H1 (cell line): ENCODE results near the gene CLMP. TPM values are rescaled to one million over a fixed set of nuclear protein-coding genes. Genes with fewer than 3 reads are reported as not detected.

Experiments used
- NANOG ChIP-seq: IDR thresholded peaks from 2 replicates; pipeline ENCODE4 v1.6.1; 2011; ENCODE audit warnings: low read length, low read depth, mild to moderate bottlenecking, inconsistent platforms; ENCODE audit not compliant: insufficient read depth, poor library complexity, severe bottlenecking
- polyA plus RNA-seq, 7 experiments: library from polyadenylated mRNA; depleted of rRNA in 3 of 7; stranded (reverse) in 5 of 7; unstranded in 2 of 7; fragments of >200 nt in 5 of 7; fragments of 200-250 nt in 2 of 7; gene quantifications; 1 replicate in 5 of 7; 2 replicates in 1 of 7; 4 replicates in 1 of 7; pipeline versions ENCODE4 v1.2.1 to v1.2.3, GENCODE V29; 2011 to 2013; ENCODE audit warnings: missing spikeins in 2 of 7, mixed read lengths in 2 of 7
- total RNA-seq: library from RNA; stranded (reverse); fragmentation: NEBNext Ultra II Directional; extraction: Animal tissue kit (Norgen Biotek cat#: 25700); gene quantifications from 2 replicates; pipeline ENCODE4 v1.2.1, GENCODE V29; 2021
- TF ChIP-seq, protein P1 (sequence below): fragments of 300-600 bp; sonication (generic); IDR thresholded peaks from 2 replicates; pipeline ENCODE4 v1.7.1; 2012; ENCODE audit warnings: low read length, moderate library complexity, mild to moderate bottlenecking, inconsistent platforms; ENCODE audit not compliant: insufficient replicate concordance

CLMP gene
- total and polyA plus RNA-seq, 2 of the 8 experiments (the other 6 are each of a cell fraction or from before 2014, with no cell fraction given) = 9.9 to 24.1 TPM

DNA sequence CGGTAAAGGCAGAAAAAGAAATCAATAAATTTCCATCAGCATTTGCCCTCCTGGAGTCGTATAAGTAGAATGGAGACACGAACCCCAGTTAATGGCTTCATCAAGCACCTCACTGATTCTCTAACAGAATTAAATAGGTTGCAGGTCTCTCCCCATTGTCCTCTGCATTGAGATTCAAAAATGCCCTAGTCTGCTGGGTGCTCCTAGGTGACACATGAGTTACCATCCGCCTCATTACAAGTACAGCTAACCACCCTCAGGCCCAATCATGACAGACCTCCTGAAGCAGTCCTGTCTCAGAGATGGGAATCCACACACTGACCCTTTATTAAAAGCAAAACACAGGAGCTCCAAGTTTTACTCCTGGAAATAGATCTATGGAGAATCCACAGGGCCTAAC lies 164.5 kb downstream of the CLMP start (continued):
- TF ChIP-seq, protein P1, sequence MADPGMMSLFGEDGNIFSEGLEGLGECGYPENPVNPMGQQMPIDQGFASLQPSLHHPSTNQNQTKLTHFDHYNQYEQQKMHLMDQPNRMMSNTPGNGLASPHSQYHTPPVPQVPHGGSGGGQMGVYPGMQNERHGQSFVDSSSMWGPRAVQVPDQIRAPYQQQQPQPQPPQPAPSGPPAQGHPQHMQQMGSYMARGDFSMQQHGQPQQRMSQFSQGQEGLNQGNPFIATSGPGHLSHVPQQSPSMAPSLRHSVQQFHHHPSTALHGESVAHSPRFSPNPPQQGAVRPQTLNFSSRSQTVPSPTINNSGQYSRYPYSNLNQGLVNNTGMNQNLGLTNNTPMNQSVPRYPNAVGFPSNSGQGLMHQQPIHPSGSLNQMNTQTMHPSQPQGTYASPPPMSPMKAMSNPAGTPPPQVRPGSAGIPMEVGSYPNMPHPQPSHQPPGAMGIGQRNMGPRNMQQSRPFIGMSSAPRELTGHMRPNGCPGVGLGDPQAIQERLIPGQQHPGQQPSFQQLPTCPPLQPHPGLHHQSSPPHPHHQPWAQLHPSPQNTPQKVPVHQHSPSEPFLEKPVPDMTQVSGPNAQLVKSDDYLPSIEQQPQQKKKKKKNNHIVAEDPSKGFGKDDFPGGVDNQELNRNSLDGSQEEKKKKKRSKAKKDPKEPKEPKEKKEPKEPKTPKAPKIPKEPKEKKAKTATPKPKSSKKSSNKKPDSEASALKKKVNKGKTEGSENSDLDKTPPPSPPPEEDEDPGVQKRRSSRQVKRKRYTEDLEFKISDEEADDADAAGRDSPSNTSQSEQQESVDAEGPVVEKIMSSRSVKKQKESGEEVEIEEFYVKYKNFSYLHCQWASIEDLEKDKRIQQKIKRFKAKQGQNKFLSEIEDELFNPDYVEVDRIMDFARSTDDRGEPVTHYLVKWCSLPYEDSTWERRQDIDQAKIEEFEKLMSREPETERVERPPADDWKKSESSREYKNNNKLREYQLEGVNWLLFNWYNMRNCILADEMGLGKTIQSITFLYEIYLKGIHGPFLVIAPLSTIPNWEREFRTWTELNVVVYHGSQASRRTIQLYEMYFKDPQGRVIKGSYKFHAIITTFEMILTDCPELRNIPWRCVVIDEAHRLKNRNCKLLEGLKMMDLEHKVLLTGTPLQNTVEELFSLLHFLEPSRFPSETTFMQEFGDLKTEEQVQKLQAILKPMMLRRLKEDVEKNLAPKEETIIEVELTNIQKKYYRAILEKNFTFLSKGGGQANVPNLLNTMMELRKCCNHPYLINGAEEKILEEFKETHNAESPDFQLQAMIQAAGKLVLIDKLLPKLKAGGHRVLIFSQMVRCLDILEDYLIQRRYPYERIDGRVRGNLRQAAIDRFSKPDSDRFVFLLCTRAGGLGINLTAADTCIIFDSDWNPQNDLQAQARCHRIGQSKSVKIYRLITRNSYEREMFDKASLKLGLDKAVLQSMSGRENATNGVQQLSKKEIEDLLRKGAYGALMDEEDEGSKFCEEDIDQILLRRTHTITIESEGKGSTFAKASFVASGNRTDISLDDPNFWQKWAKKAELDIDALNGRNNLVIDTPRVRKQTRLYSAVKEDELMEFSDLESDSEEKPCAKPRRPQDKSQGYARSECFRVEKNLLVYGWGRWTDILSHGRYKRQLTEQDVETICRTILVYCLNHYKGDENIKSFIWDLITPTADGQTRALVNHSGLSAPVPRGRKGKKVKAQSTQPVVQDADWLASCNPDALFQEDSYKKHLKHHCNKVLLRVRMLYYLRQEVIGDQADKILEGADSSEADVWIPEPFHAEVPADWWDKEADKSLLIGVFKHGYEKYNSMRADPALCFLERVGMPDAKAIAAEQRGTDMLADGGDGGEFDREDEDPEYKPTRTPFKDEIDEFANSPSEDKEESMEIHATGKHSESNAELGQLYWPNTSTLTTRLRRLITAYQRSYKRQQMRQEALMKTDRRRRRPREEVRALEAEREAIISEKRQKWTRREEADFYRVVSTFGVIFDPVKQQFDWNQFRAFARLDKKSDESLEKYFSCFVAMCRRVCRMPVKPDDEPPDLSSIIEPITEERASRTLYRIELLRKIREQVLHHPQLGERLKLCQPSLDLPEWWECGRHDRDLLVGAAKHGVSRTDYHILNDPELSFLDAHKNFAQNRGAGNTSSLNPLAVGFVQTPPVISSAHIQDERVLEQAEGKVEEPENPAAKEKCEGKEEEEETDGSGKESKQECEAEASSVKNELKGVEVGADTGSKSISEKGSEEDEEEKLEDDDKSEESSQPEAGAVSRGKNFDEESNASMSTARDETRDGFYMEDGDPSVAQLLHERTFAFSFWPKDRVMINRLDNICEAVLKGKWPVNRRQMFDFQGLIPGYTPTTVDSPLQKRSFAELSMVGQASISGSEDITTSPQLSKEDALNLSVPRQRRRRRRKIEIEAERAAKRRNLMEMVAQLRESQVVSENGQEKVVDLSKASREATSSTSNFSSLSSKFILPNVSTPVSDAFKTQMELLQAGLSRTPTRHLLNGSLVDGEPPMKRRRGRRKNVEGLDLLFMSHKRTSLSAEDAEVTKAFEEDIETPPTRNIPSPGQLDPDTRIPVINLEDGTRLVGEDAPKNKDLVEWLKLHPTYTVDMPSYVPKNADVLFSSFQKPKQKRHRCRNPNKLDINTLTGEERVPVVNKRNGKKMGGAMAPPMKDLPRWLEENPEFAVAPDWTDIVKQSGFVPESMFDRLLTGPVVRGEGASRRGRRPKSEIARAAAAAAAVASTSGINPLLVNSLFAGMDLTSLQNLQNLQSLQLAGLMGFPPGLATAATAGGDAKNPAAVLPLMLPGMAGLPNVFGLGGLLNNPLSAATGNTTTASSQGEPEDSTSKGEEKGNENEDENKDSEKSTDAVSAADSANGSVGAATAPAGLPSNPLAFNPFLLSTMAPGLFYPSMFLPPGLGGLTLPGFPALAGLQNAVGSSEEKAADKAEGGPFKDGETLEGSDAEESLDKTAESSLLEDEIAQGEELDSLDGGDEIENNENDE = no peak
- TF ChIP-seq NANOG = peak; percentile 4
